NOMO-1 (cell line): ENCODE measurements around the gene ZNF516.
"Not testable (repeated sequence)": the region's sequence is repeated elsewhere in the genome, so short reads cannot be mapped to it uniquely, and the experiment has no call there.

ENCODE experiments used
- DNase-seq, 2 experiments: peaks; one replicate each; lab custom pipeline; 2025; ENCODE audit not compliant: unreplicated experiment in 2 of 2; lab: John Stamatoyannopoulos, UW

Gene ZNF516

GRCh38 chr18:76474824-76475223, 20.2 kb downstream of the ZNF516 start:
- no peak for DNase-seq

GRCh38 chr18:76473521-76473920, 21.5 kb downstream of the ZNF516 start:
- DNase-seq = not testable (repeated sequence)

- peak in 1 of 2 experiments; percentile 39 for DNase-seq
These were observed 22.2 kb downstream of the ZNF516 start for GRCh38 chr18:76472829-76473228.

GRCh38 chr18:76471593-76471992, 23.4 kb downstream of the ZNF516 start:
- DNase-seq = no peak

GRCh38 chr18:76468345-76469304, 26.4 kb downstream of the ZNF516 start:
- peak in 1 of 2 experiments; percentile 67 for DNase-seq

- DNase-seq = peak; percentile 71 to 86
These were observed 27.5 kb downstream of the ZNF516 start for GRCh38 chr18:76467371-76468190.

- DNase-seq = no peak
These were observed 28.5 kb downstream of the ZNF516 start for GRCh38 chr18:76466410-76466991.

- no peak for DNase-seq
These were observed 29.2 kb downstream of the ZNF516 start for GRCh38 chr18:76465630-76466409.

- no peak for DNase-seq
These were observed 30.5 kb downstream of the ZNF516 start for GRCh38 chr18:76464281-76465259.

GRCh38 chr18:76463872-76464271, 31.2 kb downstream of the ZNF516 start:
- DNase-seq = no peak

GRCh38 chr18:76463358-76463757, 31.7 kb downstream of the ZNF516 start:
- no peak for DNase-seq

GRCh38 chr18:76462326-76462694, 32.7 kb downstream of the ZNF516 start:
- DNase-seq = no peak

- no peak for DNase-seq
These were observed 33.2 kb downstream of the ZNF516 start for GRCh38 chr18:76461692-76462325.

- DNase-seq = no peak
These were observed 33.9 kb downstream of the ZNF516 start for GRCh38 chr18:76461148-76461547.

- DNase-seq = no peak
These were observed 34.6 kb downstream of the ZNF516 start for GRCh38 chr18:76460482-76460881.

- no peak for DNase-seq
These were observed 35.2 kb downstream of the ZNF516 start for GRCh38 chr18:76459687-76460350.

GRCh38 chr18:76459312-76459686, 35.7 kb downstream of the ZNF516 start:
- no peak for DNase-seq
